Left lung (tissue), 10 donors: ENCODE results near the gene ASNSD1. TPM values are rescaled to one million over a fixed set of nuclear protein-coding genes. Genes with fewer than 3 reads are reported as not detected.
"Not testable (repeated sequence)": the region's sequence is repeated elsewhere in the genome, so short reads cannot be mapped to it uniquely, and the experiment has no call there.

Experiments used
- ATAC-seq: fragments of 200-7000 bp; cut with Tn5 transposase; one replicate; pipeline ENCODE4 v1.9.1; 2020; ENCODE audit warnings: moderate library complexity
- DNase-seq, 4 donors: peaks; one replicate each; pipeline ENCODE4 v3.0.0-alpha.2; 2013 to 2020
- H3K27ac ChIP-seq, 2 donors: fragments of 200-600 bp; sonication (generic) in 1 of 2; one replicate each; pipeline versions ENCODE4 v1.5.0 to v1.8.0; 2020 to 2021
- H3K27me3 ChIP-seq, 2 donors: fragments of 200-600 bp; sonication (generic) in 1 of 2; one replicate each; pipeline versions ENCODE4 v1.5.0 to v1.8.0; 2020 to 2021
- H3K36me3 ChIP-seq, 2 donors: fragments of 200-600 bp; sonication (generic) in 1 of 2; one replicate each; pipeline versions ENCODE4 v1.5.0 to v1.8.0; 2020 to 2021
- H3K4me1 ChIP-seq, 2 donors: fragments of 200-600 bp; one replicate each; pipeline ENCODE4 v1.8.0; 2021
- H3K4me3 ChIP-seq, 2 donors: fragments of 200-600 bp; sonication (generic) in 1 of 2; one replicate each; pipeline versions ENCODE4 v1.5.0 to v1.8.0; 2020 to 2021; ENCODE audit warnings: mild to moderate bottlenecking in 1 of 2
- H3K9me3 ChIP-seq, 2 donors: fragments of 200-600 bp; sonication (generic) in 1 of 2; one replicate each; pipeline versions ENCODE4 v1.5.0 to v1.8.0; 2020 to 2021
- intact Hi-C, 2 donors: fragments of 100-400 bp; cut with DNase I; formaldehyde crosslinking; loops; one replicate each; pipeline versions ENCODE4 v1.11.2 to v1.14.2; 2022
- polyA plus RNA-seq, 6 donors: library from polyadenylated mRNA; unstranded; fragments of 120-200 nt; gene quantifications; one replicate each; pipeline ENCODE4 v1.2.1, GENCODE V29; 2013; ENCODE audit not compliant: insufficient read length in 6 of 6
- total RNA-seq, 2 donors: library from RNA; stranded (reverse); fragmentation: NEBNext Ultra II Directional; extraction: Animal tissue kit (Norgen Biotek cat#: 25700); gene quantifications; one replicate each; pipeline ENCODE4 v1.2.1, GENCODE V29; 2021
- TF ChIP-seq, protein P1 (sequence below), 2 donors: fragments of 200-600 bp; sonication (generic) in 1 of 2; IDR thresholded peaks; one replicate each; pipeline versions ENCODE4 v1.5.0 to v1.8.0; 2021; ENCODE audit warnings: antibody characterized with exemption in 2 of 2
- donor health status: DM: no; HTN: yes; CAD: no.
- donor health status: DM: no; HTN: no; CAD: no.

ASNSD1 gene
- total and polyA plus RNA-seq, 8 donors: 34.1 to 68.4 (median 56.5) TPM

DNA sequence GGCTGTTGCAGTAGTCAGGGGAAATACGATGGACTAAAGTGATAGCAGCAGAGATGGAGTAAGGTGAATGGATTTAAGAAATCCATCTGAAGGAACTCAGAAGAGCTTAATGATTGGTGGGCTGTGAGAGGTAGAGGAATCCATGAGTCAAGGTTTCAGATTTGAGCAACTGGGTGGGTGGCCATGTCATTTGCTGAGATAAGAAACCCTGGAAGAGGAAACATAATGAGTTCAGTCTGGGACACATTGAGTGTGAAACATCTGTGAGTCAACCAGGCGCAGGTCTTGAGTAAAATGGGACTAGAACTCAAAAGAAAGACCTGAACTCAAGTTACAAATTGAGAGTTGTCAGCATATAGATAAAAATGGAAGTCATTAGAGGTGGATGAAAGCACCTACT is 19.7 kb upstream of the ASNSD1 start:
- Histone ChIP-seq H3K9me3 (no peaks in the 10 kb centered on the region), H3K27me3 (no peaks in the 10 kb centered on the region), H3K4me3 (no peak overlapping the region), H3K36me3 (no peaks in the 10 kb centered on the region), H3K4me1 (no peaks in the 10 kb centered on the region), H3K27ac (no peak overlapping the region)
- TF ChIP-seq, protein P1, sequence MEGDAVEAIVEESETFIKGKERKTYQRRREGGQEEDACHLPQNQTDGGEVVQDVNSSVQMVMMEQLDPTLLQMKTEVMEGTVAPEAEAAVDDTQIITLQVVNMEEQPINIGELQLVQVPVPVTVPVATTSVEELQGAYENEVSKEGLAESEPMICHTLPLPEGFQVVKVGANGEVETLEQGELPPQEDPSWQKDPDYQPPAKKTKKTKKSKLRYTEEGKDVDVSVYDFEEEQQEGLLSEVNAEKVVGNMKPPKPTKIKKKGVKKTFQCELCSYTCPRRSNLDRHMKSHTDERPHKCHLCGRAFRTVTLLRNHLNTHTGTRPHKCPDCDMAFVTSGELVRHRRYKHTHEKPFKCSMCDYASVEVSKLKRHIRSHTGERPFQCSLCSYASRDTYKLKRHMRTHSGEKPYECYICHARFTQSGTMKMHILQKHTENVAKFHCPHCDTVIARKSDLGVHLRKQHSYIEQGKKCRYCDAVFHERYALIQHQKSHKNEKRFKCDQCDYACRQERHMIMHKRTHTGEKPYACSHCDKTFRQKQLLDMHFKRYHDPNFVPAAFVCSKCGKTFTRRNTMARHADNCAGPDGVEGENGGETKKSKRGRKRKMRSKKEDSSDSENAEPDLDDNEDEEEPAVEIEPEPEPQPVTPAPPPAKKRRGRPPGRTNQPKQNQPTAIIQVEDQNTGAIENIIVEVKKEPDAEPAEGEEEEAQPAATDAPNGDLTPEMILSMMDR (IDR thresholded peaks at IDR 0.05): no peak
- DNase-seq (no peak), ATAC-seq (no peak)
- intact Hi-C loops: no loop called here

DNA sequence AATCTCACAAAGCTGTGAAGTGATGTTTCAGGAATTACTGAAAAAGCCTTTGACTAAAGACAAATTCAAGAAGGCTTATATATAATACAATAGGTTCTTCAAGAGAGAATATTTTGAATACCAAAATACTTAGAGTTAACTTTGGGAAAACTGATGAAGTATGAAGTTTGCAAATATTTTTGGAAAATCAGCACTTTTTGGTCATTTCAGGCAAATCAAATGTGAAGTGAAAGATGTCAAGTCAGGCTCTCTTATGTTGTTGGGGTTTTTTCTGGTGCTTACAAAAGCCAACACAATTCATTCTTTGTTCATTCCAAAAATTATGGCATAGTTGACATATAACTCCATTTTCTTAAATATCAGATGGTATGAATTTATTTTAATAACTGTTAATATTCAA is 14.7 kb upstream of the ASNSD1 start:
- TF ChIP-seq, protein P1 (IDR thresholded peaks at IDR 0.05): no peak
- no peak overlapping the region for H3K4me3 ChIP-seq
- no peak overlapping the region for H3K27ac ChIP-seq
- no peaks in the 10 kb centered on the region for H3K36me3 ChIP-seq
- intact Hi-C loops: no loop called here
- no peaks in the 10 kb centered on the region for H3K27me3 ChIP-seq
- no peak for DNase-seq
- no peak for ATAC-seq
- H3K9me3 ChIP-seq: no peaks in the 10 kb centered on the region
- no peaks in the 10 kb centered on the region for H3K4me1 ChIP-seq

DNA sequence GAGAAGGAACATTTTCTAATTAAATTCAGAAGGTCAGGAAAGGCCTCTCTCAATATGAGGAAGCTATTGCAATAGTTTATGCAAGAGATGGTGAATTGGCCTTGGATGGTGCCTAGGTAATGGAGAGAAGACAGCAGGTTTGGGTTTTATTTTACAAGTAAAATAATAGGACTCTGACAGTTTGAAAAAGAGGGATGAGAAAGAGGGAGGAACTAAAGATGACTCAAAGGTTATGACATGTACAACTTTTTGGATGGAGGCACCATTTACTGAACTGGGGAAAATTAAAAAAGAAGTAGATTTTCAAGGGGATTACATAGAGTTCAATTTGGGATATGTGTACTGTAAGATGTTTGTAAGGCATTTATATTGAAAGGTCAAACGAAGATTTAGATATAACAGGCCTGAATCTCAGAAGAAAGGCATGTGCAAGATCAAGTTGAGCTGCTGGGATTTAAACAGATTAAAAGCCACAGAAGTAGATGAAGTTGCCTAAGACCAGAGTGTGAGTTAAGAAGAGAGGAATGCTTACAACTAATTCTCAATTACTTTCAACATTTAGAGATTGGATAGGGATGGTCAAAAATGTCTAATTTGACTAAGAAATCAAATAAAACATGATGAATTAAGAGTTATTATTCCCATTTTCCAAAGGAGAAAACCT is 12.3 kb upstream of the ASNSD1 start:
- Histone ChIP-seq H3K4me3 (no peak overlapping the region), H3K36me3 (no peaks in the 10 kb centered on the region), H3K27ac (no peak overlapping the region), H3K9me3 (peaks cover 0 to 2% of the 10 kb centered on the region in 2 donors), H3K27me3 (no peaks in the 10 kb centered on the region), H3K4me1 (no peaks in the 10 kb centered on the region)
- TF ChIP-seq, protein P1 (IDR thresholded peaks at IDR 0.05): no peak
- ATAC-seq (no peak), DNase-seq (no peak)
- intact Hi-C loops: no loop called here

DNA sequence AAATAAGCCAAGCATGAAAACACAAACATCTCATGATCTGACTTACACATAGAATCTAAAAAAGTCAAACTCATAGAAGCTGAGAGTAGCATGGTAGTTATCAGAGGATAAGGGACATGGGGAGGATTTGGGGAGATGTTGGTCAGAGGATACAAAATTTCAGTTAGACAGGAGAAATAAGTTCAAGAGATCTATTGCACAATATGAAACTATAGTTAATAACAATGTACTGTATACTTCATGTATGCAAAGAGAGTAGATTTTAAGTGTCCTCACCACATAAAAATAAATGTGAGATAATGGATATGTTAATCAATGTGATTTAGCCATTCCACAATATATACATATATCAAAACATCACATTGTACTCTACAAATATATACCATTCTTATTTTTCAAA is 10.0 kb upstream of the ASNSD1 start:
- ATAC-seq (no peak), DNase-seq (no peak)
- H3K4me1 ChIP-seq: no peaks in the 10 kb centered on the region
- no peaks in the 10 kb centered on the region for H3K27me3 ChIP-seq
- H3K36me3 ChIP-seq: no peaks in the 10 kb centered on the region
- intact Hi-C loops: no loop called here
- peaks cover 0 to 2% of the 10 kb centered on the region in 2 donors for H3K9me3 ChIP-seq
- TF ChIP-seq, protein P1 (IDR thresholded peaks at IDR 0.05): no peak
- H3K27ac ChIP-seq: no peak overlapping the region
- H3K4me3 ChIP-seq: no peak overlapping the region

DNA sequence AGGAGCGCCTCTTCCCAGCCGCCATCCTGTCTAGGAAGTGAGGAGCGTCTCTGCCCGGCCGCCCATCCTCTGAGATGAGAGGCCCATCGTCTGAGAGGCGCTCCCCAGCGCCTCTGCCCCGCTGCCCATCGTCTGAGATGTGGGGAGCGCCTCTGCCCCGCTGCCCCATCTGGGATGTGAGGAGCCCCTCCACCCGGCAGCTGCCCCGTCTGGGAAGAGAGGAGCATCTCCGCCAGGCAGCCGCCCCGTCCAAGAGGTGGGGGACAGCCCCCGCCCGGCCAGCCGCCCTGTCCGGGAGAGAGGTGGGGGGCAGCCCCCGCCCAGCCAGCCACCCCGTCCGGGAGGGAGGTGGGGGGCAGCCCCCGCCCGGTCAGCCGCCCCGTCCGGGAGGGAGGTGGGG is 7.8 kb upstream of the ASNSD1 start:
- ATAC-seq, H3K36me3 ChIP-seq, intact Hi-C loops, H3K27ac ChIP-seq, H3K27me3 ChIP-seq, H3K9me3 ChIP-seq, H3K4me3 ChIP-seq: not testable (repeated sequence)
- DNase-seq: peak in 1 of 4 donors; percentile 64
- peaks cover 0 to 13% of the 10 kb centered on the region in 2 donors for H3K4me1 ChIP-seq

DNA sequence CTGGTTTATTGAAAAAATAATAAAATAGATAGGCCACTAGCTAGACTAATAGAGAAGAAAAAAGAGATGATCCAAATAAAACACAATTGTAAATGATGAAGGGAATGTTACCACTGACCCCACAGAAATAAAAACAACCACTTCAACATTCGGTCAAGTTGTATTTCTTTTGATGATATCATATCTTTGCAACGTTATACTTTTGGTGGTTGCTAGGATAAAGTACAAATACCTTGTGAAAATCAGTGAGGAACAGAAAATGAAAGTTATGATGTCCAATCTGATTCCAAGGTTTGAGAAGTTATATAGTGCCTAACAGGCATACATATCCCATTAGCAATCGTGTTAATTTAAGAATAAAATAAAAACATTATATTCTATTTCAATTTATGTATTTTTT is 6.6 kb upstream of the ASNSD1 start:
- Histone ChIP-seq H3K4me1 (peaks cover 0 to 19% of the 10 kb centered on the region in 2 donors), H3K36me3 (no peaks in the 10 kb centered on the region), H3K27ac (no peak overlapping the region), H3K27me3 (no peaks in the 10 kb centered on the region), H3K4me3 (no peak overlapping the region), H3K9me3 (peaks cover 0 to 2% of the 10 kb centered on the region in 2 donors)
- TF ChIP-seq, protein P1 (IDR thresholded peaks at IDR 0.05): no peak
- intact Hi-C loops: no loop called here
- DNase-seq: no peak
- no peak for ATAC-seq
